Right atrium auricular region (tissue), 2 donors: ENCODE data around the gene WDR54. TPM values are rescaled to one million over a fixed set of nuclear protein-coding genes. Genes with fewer than 3 reads are reported as not detected.
"Not testable (repeated sequence)": the region's sequence is repeated elsewhere in the genome, so short reads cannot be mapped to it uniquely, and the experiment has no call there.

Experiments used
- DNase-seq: peaks from one replicate; pipeline ENCODE4 v3.0.0-alpha.2; 2019; ENCODE audit warnings: low spot score
- H3K27ac ChIP-seq, 2 donors: fragments of 200-600 bp; sonication (generic); 1 replicate in 1 of 2; 2 replicates in 1 of 2; pipeline ENCODE4 v1.5.1; 2016 to 2019
- H3K27me3 ChIP-seq, 2 donors: fragments of 200-600 bp; sonication (generic); one replicate each; pipeline versions ENCODE4 v1.5.1 to v1.6.0; 2017 to 2019
- H3K36me3 ChIP-seq: fragments of 200-600 bp; sonication (generic); one replicate; pipeline ENCODE4 v1.5.1; 2016
- H3K4me1 ChIP-seq, 2 donors: fragments of 200-600 bp; sonication (generic); one replicate each; pipeline versions ENCODE4 v1.5.1 to v1.6.0; 2017 to 2019
- H3K4me3 ChIP-seq, 2 donors: fragments of 200-600 bp; sonication (generic); 1 replicate in 1 of 2; 2 replicates in 1 of 2; pipeline ENCODE4 v1.5.1; 2017 to 2019; ENCODE audit warnings: mild to moderate bottlenecking in 1 of 2, moderate library complexity in 1 of 2
- H3K9me3 ChIP-seq, 2 donors: fragments of 200-600 bp; sonication (generic); one replicate each; pipeline ENCODE4 v1.5.1; 2019
- total RNA-seq, 2 donors: library from RNA; depleted of rRNA; stranded (reverse); fragments of >200 nt; gene quantifications; one replicate each; pipeline ENCODE4 v1.1.0, GENCODE V29; 2016
- TF ChIP-seq, protein P1 (sequence below), 2 donors: fragments of 200-600 bp; sonication (generic); IDR thresholded peaks; one replicate each; pipeline ENCODE4 v1.5.1; 2019; ENCODE audit warnings: antibody characterized with exemption in 2 of 2

Gene WDR54
- total RNA-seq, 2 donors from 2014 or later = 0.67 to 7.5 TPM

DNA sequence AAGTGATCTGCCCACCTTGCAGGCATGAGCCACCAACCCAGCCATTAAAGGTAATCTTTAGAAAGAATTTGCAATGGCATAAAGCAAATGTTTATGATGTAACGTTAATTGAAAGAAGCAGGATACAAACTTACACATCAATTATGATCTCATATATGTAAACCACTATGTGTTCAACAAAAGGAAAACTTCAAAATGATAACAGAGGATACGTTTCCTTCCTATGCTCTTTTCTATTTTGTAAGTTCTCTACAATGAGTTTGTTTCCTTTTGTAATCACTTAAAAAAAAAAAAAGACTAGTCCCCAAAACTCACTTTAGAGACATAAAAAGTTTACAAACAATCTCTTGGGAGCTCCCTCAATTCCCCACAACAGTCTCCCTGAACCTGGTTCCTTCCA is 1.5 kb upstream of the WDR54 start:
- no peaks in the 10 kb centered on the region for H3K9me3 ChIP-seq
- H3K36me3 ChIP-seq = no peaks in the 10 kb centered on the region
- no peaks in the 10 kb centered on the region for H3K27me3 ChIP-seq
- no peak overlapping the region for H3K27ac ChIP-seq
- no peak for DNase-seq
- H3K4me1 ChIP-seq = peaks cover 0 to 33% of the 10 kb centered on the region in 2 donors
- TF ChIP-seq, protein P1, sequence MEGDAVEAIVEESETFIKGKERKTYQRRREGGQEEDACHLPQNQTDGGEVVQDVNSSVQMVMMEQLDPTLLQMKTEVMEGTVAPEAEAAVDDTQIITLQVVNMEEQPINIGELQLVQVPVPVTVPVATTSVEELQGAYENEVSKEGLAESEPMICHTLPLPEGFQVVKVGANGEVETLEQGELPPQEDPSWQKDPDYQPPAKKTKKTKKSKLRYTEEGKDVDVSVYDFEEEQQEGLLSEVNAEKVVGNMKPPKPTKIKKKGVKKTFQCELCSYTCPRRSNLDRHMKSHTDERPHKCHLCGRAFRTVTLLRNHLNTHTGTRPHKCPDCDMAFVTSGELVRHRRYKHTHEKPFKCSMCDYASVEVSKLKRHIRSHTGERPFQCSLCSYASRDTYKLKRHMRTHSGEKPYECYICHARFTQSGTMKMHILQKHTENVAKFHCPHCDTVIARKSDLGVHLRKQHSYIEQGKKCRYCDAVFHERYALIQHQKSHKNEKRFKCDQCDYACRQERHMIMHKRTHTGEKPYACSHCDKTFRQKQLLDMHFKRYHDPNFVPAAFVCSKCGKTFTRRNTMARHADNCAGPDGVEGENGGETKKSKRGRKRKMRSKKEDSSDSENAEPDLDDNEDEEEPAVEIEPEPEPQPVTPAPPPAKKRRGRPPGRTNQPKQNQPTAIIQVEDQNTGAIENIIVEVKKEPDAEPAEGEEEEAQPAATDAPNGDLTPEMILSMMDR (IDR thresholded peaks at IDR 0.05) = no peak
- no peak overlapping the region for H3K4me3 ChIP-seq

DNA sequence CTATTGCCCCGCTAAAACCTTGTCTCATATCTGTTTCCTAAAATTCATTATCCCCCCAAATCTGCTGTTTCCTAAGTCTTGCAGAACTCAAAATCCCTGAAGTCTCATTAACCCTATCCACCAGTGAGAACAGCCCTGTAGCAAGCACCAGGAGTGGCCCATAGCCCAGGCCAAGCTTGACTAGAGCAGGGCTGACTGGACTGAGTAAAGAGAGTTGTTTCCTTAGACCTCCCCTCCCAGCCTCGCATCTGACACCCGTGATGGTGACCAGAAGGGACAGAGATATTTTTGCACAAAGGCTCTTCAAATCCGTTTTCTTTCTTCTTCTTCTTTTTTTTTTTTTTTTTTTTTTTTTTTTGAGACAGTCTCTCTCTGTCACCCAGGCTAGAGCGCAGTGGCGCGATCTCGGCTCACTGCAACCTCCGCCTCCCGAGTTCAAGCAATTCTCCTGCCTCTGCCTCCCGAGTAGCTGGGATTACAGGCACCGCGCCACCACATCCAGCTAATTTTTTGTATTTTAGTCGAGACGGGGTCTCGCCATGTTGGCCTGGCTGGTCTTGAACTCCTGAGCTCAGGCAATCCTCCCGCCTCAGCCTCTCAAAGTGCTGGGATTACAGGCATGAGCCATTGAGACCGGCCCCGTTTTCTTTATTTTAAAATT is 957 bp upstream of the WDR54 start:
- H3K9me3 ChIP-seq, H3K27ac ChIP-seq, H3K36me3 ChIP-seq, H3K27me3 ChIP-seq, DNase-seq: not testable (repeated sequence)
- H3K4me1 ChIP-seq = peaks cover 0 to 28% of the 10 kb centered on the region in 2 donors
- H3K4me3 ChIP-seq = peak overlapping the region in 1 of 2 donors; percentile 64

DNA sequence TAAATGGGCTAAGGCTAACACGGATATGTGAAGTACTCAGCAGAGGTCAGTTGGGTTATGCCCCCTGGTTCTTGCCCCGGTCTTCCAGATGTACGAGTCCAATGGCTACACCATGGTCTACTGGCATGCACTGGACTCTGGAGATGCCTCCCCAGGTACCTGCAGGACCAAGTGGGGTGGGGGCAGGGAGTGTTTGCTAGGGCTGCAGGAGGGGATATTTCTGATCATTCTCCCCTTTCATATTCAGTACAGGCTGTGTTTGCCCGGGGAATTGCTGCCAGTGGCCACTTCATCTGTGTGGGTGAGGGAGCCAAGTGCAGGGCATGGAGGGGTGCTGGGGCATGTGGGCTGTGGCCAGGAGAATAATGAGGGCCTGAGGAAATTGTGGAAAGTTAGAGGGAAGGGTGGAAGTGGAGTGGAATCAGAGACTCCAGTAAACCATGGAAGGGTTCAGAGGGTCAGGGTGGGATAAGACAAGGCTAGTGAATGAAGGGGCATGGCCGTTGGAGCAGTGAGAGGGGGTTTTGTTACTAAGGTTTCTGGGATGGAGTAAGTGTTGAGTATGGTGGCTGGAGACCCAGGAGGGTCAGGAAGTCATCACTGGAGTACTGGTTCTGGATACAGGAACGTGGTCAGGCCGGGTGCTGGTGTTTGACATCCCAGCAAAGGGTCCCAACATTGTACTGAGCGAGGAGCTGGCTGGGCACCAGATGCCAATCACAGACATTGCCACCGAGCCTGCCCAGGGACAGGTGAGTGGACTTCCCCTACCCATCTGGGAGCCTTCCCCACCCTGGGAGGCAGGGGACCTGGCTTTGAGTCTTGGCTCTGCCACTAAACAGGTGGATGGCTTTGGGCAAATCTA is 1.9 kb downstream of the WDR54 start:
- TF ChIP-seq, protein P1 (IDR thresholded peaks at IDR 0.05) = no peak
- no peak overlapping the region for H3K27ac ChIP-seq

DNA sequence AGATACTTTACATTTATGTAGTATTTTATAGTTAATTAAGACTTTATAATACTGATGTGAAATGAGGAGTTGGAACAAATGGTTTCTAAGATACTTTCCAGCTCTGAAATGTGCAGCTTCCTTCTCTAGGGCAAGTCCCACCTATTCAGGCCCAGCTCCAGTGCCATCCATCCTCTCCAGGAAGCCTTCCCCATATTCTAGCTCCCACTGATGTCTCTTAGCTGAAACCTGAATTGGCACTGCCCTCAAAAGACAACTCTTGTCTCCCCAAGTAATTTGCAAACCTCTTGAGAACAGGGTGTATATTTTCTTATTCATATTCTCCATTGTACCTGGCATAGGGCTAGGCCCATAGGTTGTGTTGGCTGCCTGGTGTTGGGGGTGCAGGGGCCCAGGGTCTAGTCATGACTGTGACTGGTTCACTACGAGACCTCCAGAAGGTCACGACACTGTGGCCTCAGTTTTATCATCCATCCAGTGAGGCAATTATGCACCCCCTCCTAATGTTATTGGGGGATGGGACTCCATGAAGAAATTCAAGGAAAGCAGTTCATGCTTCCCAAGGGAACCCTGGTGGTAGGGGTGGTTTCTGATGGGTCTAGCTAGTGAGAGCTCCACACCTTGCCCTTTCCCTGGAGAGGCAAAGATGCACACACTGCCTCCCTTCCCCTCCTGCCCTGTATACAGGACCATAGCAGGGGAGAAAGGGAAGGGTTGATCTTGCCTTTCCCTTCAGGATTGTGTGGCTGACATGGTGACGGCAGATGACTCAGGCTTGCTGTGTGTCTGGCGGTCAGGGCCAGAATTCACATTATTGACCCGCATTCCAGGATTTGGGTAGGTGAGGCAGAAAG is 2.8 kb downstream of the WDR54 start:
- H3K9me3 ChIP-seq = no peaks in the 10 kb centered on the region
- no peak overlapping the region for H3K27ac ChIP-seq

More for the DNA sequence above, 1.9 kb downstream of the WDR54 start:
- Histone ChIP-seq H3K4me3 (no peak overlapping the region), H3K9me3 (no peaks in the 10 kb centered on the region), H3K4me1 (peaks cover 0 to 17% of the 10 kb centered on the region in 2 donors), H3K27me3 (no peaks in the 10 kb centered on the region), H3K36me3 (peaks cover 23% of the 10 kb centered on the region)
- no peak for DNase-seq

DNA sequence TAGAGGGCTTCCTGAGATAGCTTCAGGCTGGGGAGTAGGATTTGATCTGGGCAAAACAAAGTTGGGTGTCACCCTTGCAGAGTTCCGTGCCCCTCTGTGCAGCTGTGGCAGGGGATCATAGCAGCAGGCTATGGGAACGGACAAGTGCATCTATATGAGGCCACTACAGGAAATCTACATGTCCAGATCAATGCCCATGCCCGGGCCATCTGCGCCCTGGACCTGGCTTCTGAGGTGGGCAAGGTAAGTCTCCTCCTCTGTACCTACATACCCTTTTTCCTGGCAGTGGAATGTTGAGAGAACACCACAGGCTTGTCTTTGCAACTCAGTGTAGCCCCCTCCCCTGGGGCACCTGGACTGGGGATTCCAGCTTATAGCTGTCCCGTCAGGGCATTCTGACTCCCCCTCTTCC is 3.5 kb downstream of the WDR54 start:
- peaks cover 0 to 13% of the 10 kb centered on the region in 2 donors for H3K4me1 ChIP-seq
- TF ChIP-seq, protein P1 (IDR thresholded peaks at IDR 0.05) = no peak
- no peaks in the 10 kb centered on the region for H3K9me3 ChIP-seq
- no peak overlapping the region for H3K4me3 ChIP-seq
- no peak for DNase-seq
- H3K36me3 ChIP-seq = peaks cover 38% of the 10 kb centered on the region
- no peaks in the 10 kb centered on the region for H3K27me3 ChIP-seq
- no peak overlapping the region for H3K27ac ChIP-seq

More for the DNA sequence above, 2.8 kb downstream of the WDR54 start:
- Histone ChIP-seq H3K36me3 (peaks cover 32% of the 10 kb centered on the region), H3K27me3 (no peaks in the 10 kb centered on the region), H3K4me1 (peaks cover 0 to 13% of the 10 kb centered on the region in 2 donors), H3K4me3 (no peak overlapping the region)
- TF ChIP-seq, protein P1 (IDR thresholded peaks at IDR 0.05) = no peak
- DNase-seq = no peak
